Ovary (tissue), 9 donors: Measurements from ENCODE around the gene SHISA6. TPM values are rescaled to one million over a fixed set of nuclear protein-coding genes. Genes with fewer than 3 reads are reported as not detected.

Experiments
- DNase-seq, 5 donors: peaks; one replicate each; pipeline ENCODE4 v3.0.0-alpha.2; 2019 to 2020
- H3K27ac ChIP-seq, 2 donors: fragments of 200-600 bp; one replicate each; pipeline versions ENCODE4 v1.5.1 to v1.8.0; 2019 to 2022
- H3K27me3 ChIP-seq: fragments of 200-600 bp; one replicate; pipeline ENCODE4 v1.8.0; 2022
- H3K36me3 ChIP-seq: fragments of 200-600 bp; sonication (generic); one replicate; pipeline ENCODE4 v1.5.1; 2019
- H3K4me1 ChIP-seq: one replicate; pipeline ENCODE4 v1.8.1; 2013; ENCODE audit warnings: mild to moderate bottlenecking, moderate library complexity; ENCODE audit not compliant: insufficient read depth
- H3K4me3 ChIP-seq: fragments of 200-600 bp; sonication (generic); one replicate; pipeline ENCODE4 v1.5.1; 2017
- H3K9me3 ChIP-seq, 2 donors: fragments of 200-600 bp in 1 of 2; sonication (generic) in 1 of 2; one replicate each; pipeline versions ENCODE4 v1.5.1 to v1.8.1; 2013 to 2019; ENCODE audit warnings: mild to moderate bottlenecking in 1 of 2, moderate library complexity in 1 of 2
- CTCF ChIP-seq, 3 donors: fragments of 450-650 bp in 2 of 3; fragments of 200-600 bp in 1 of 3; IDR thresholded peaks; one replicate each; pipeline versions ENCODE4 v1.5.1 to v1.8.0; 2016 to 2022; ENCODE audit warnings: antibody characterized with exemption in 3 of 3, mild to moderate bottlenecking in 1 of 3
- EP300 ChIP-seq: sonication (generic); formaldehyde crosslinking; IDR thresholded peaks from one replicate; pipeline ENCODE4 v1.6.1; 2017; ENCODE audit warnings: antibody characterized with exemption
- POLR2A ChIP-seq: fragments of 450-650 bp; IDR thresholded peaks from one replicate; pipeline ENCODE4 v1.6.1; 2017; ENCODE audit warnings: antibody characterized with exemption, mild to moderate bottlenecking, moderate library complexity
- WGBS, 3 donors: extraction: QIAGEN DNeasy Blood & Tissue Kit in 1 of 3; methylation state at CpG; one replicate each; pipeline versions ENCODE4 v1.1.5 to v1.1.7; 2013 to 2017; 5-methylcytosine and 5-hydroxymethylcytosine counted together
- intact Hi-C, 4 donors: fragments of 100-400 bp; cut with DNase I; formaldehyde crosslinking; loops; one replicate each; pipeline versions ENCODE4 v1.11.0 to v1.15.1; 2022 to 2023
- polyA plus RNA-seq, 2 donors: library from polyadenylated mRNA; stranded (reverse); fragments of 200-250 nt in 1 of 2; fragments of 350-450 nt in 1 of 2; fragmentation: Illumina TruSeq in 1 of 2; extraction: RNeasy Lipid Tissue Mini Kit (QIAGEN cat#74804) in 1 of 2; gene quantifications; one replicate each; pipeline ENCODE4 v1.2.3, GENCODE V29; 2013 to 2014
- total RNA-seq, 7 donors: library from RNA; depleted of rRNA in 2 of 7; stranded (reverse); fragments of >200 nt in 2 of 7; fragmentation: NEBNext Ultra II Directional in 3 of 7; extraction: Animal tissue kit (Norgen Biotek cat#: 25700) in 3 of 7; gene quantifications; one replicate each; pipeline versions ENCODE4 v1.1.0 to v1.2.4, GENCODE V29; 2016 to 2023
- donor health status: DM: no; HTN: no; CAD: no; lungs with moderate emphysema.
- donor health status: DM: no; HTN: no; CAD: no.
- donor health status: Bipolar disorder and iron deficiency.
- donor health status: DM: yes; HTN: yes; CAD: no.
- donor health status: DM: no; HTN: no; CAD: no.
- donor health status: DM: yes; HTN: yes; CAD: no.

Gene SHISA6
- total and polyA plus RNA-seq, 9 donors, result 0.10 to 1.5 (median 0.38) TPM

- no peak overlapping the region for H3K4me3 ChIP-seq
- no peaks in the 10 kb centered on the region for H3K9me3 ChIP-seq
- no peak overlapping the region for H3K27ac ChIP-seq
- no peaks in the 10 kb centered on the region for H3K36me3 ChIP-seq
- no peaks in the 10 kb centered on the region for H3K27me3 ChIP-seq
- intact Hi-C loops, result loop anchor here in 1 of 4 donors (10.0 kb wide), 1 partner anchor 100 kb away; no protein-coding TSS in a partner anchor
- H3K4me1 ChIP-seq, result no peaks in the 10 kb centered on the region
- 73 to 87% (median 82%) methylated on average over 5 of the region's 5 CpGs for WGBS, 3 donors
- no peak for DNase-seq
- TF ChIP-seq EP300, result no peak
- no peak for TF ChIP-seq CTCF (IDR thresholded peaks at IDR 0.05)
- no peak for TF ChIP-seq POLR2A
These were observed 313.5 kb downstream of the SHISA6 start for GRCh38 chr17:11554542-11554941.

- intact Hi-C loops, result loop anchor here in 1 of 4 donors (10.0 kb wide), 1 partner anchor 99 kb away; no protein-coding TSS in a partner anchor
- H3K27me3 ChIP-seq, result no peaks in the 10 kb centered on the region
- no peaks in the 10 kb centered on the region for H3K4me1 ChIP-seq
- H3K27ac ChIP-seq, result no peak overlapping the region
- 82 to 88% (median 88%) methylated on average over 6 of the region's 6 CpGs for WGBS, 3 donors
- H3K9me3 ChIP-seq, result no peaks in the 10 kb centered on the region
- TF ChIP-seq EP300 (no peak), POLR2A (no peak), CTCF (IDR thresholded peaks at IDR 0.05) (no peak)
- DNase-seq, result no peak
- no peaks in the 10 kb centered on the region for H3K36me3 ChIP-seq
- no peak overlapping the region for H3K4me3 ChIP-seq
These were observed 314.5 kb downstream of the SHISA6 start for GRCh38 chr17:11555530-11555929.

- H3K4me3 ChIP-seq, result no peak overlapping the region
- H3K36me3 ChIP-seq, result no peaks in the 10 kb centered on the region
- DNase-seq, result peak in 1 of 5 donors; percentile 16
- H3K9me3 ChIP-seq, result no peaks in the 10 kb centered on the region
- intact Hi-C loops, result loop anchor here in 1 of 4 donors (10.0 kb wide), 1 partner anchor 97 kb away; no protein-coding TSS in a partner anchor
- WGBS, 3 donors, result 91 to 94% (median 94%) methylated on average over 46 of the region's 46 CpGs
- TF ChIP-seq POLR2A, result no peak
- TF ChIP-seq EP300, result no peak
- TF ChIP-seq CTCF (IDR thresholded peaks at IDR 0.05), result no peak
- no peak overlapping the region for H3K27ac ChIP-seq
- H3K4me1 ChIP-seq, result no peaks in the 10 kb centered on the region
- no peaks in the 10 kb centered on the region for H3K27me3 ChIP-seq
These were observed 316.9 kb downstream of the SHISA6 start for GRCh38 chr17:11557727-11558452.

GRCh38 chr17:11558681-11559234 lies 317.7 kb downstream of the SHISA6 start:
- H3K36me3 ChIP-seq, result no peaks in the 10 kb centered on the region
- DNase-seq, result no peak
- WGBS, 3 donors, result 96 to 98% (median 96%) methylated on average over 10 of the region's 10 CpGs
- H3K27me3 ChIP-seq, result no peaks in the 10 kb centered on the region
- no peaks in the 10 kb centered on the region for H3K9me3 ChIP-seq
- H3K27ac ChIP-seq, result no peak overlapping the region
- no peaks in the 10 kb centered on the region for H3K4me1 ChIP-seq
- TF ChIP-seq CTCF (IDR thresholded peaks at IDR 0.05) (no peak), EP300 (no peak)
- intact Hi-C loops, result loop anchor here in 1 of 4 donors (10.0 kb wide), 1 partner anchor 96 kb away; no protein-coding TSS in a partner anchor
- H3K4me3 ChIP-seq, result no peak overlapping the region
